Neural cell (in vitro differentiated cells): ENCODE data around the gene SLC35E1. TPM values are rescaled to one million over a fixed set of nuclear protein-coding genes. Genes with fewer than 3 reads are reported as not detected.

ENCODE experiments used
- H2AFZ ChIP-seq: fragments of 200-600, 300-800 bp; sonication (generic), shearing (Covaris generic); 2 replicates; pipeline ENCODE4 v1.6.0; 2014; ENCODE audit warnings: low read depth, mild to moderate bottlenecking, antibody characterized with exemption, low read length, moderate library complexity
- H3F3A ChIP-seq: fragments of 200-600 bp; shearing (Covaris generic); 2 replicates; pipeline ENCODE4 v1.6.1; 2016; ENCODE audit warnings: mild to moderate bottlenecking, moderate library complexity, mixed read lengths, antibody characterized with exemption, low read length; ENCODE audit not compliant: insufficient read depth, poor library complexity, severe bottlenecking
- H3K27ac ChIP-seq: fragments of 200-600, 300-800 bp; sonication (generic), shearing (Covaris generic); 2 replicates; pipeline ENCODE4 v1.5.1; 2014; ENCODE audit warnings: mild to moderate bottlenecking, low read length, moderate library complexity
- H3K27me3 ChIP-seq: fragments of 300-800, 200-600 bp; sonication (generic), shearing (Covaris generic); 2 replicates; pipeline ENCODE4 v1.6.0; 2014; ENCODE audit warnings: mild to moderate bottlenecking, low read depth, low read length, moderate library complexity; ENCODE audit not compliant: insufficient read depth
- H3K36me3 ChIP-seq: fragments of 300-800, 200-600 bp; sonication (generic), shearing (Covaris generic); 2 replicates; pipeline ENCODE4 v1.5.1; 2014; ENCODE audit warnings: mild to moderate bottlenecking, antibody characterized with exemption, low read length, moderate library complexity; ENCODE audit not compliant: insufficient read depth
- H3K4me2 ChIP-seq: fragments of 300-800, 200-600 bp; sonication (generic), shearing (Covaris generic); 2 replicates; pipeline ENCODE4 v1.6.0; 2014; ENCODE audit warnings: mild to moderate bottlenecking, low read length
- H3K4me3 ChIP-seq: fragments of 300-800, 200-600 bp; sonication (generic), shearing (Covaris generic); 2 replicates; pipeline ENCODE4 v1.5.1; 2014; ENCODE audit warnings: mild to moderate bottlenecking, low read length, moderate library complexity
- H3K79me2 ChIP-seq: fragments of 200-600 bp; shearing (Covaris generic); replicated peaks from 2 replicates; pipeline ENCODE4 v1.6.0; 2014; ENCODE audit warnings: mild to moderate bottlenecking, low read length, moderate library complexity; ENCODE audit not compliant: insufficient read depth
- H3K9ac ChIP-seq: fragments of 300-800, 200-600 bp; sonication (generic), shearing (Covaris generic); 2 replicates; pipeline ENCODE4 v1.6.1; 2016; ENCODE audit warnings: mild to moderate bottlenecking, low read length, mixed read lengths
- H3K9me2 ChIP-seq: fragments of 200-600 bp; shearing (Covaris generic); 2 replicates; pipeline ENCODE4 v1.6.1; 2016; ENCODE audit warnings: mild to moderate bottlenecking, low read length, mixed read lengths; ENCODE audit not compliant: insufficient read depth
- H3K9me3 ChIP-seq: fragments of 200-600, 300-800 bp; sonication (generic), shearing (Covaris generic); 2 replicates; pipeline ENCODE4 v1.6.1; 2016; ENCODE audit warnings: mild to moderate bottlenecking, mixed run types, low read length, moderate library complexity, mixed read lengths
- H4K20me1 ChIP-seq: fragments of 200-600 bp; shearing (Covaris generic); 2 replicates; pipeline ENCODE4 v1.6.1; 2016; ENCODE audit warnings: mild to moderate bottlenecking, mixed run types; ENCODE audit not compliant: insufficient read depth
- CTCF ChIP-seq: fragments of 450-650 bp; IDR thresholded peaks from 2 replicates; pipeline ENCODE4 v1.5.1; 2014; ENCODE audit warnings: antibody characterized with exemption, mild to moderate bottlenecking, moderate library complexity; ENCODE audit not compliant: poor library complexity, severe bottlenecking
- EP300 ChIP-seq: fragments of 450-650 bp; conservative IDR thresholded peaks from 2 replicates; pipeline ENCODE4 v1.6.1; 2014; ENCODE audit warnings: antibody characterized with exemption, mild to moderate bottlenecking, moderate library complexity; ENCODE audit not compliant: poor library complexity, severe bottlenecking
- EZH2 ChIP-seq: fragments of 200-600, 300-800 bp; shearing (Covaris generic), sonication (generic); IDR thresholded peaks from 2 replicates; pipeline ENCODE4 v1.6.1; 2014; ENCODE audit warnings: antibody characterized with exemption, low read length, borderline replicate concordance, mild to moderate bottlenecking; ENCODE audit not compliant: insufficient read depth, poor library complexity, severe bottlenecking
- MXI1 ChIP-seq: fragments of 450-650 bp; conservative IDR thresholded peaks from 2 replicates; pipeline ENCODE4 v1.6.1; 2014; ENCODE audit warnings: antibody characterized with exemption, mild to moderate bottlenecking; ENCODE audit not compliant: poor library complexity, severe bottlenecking
- POLR2AphosphoS5 ChIP-seq: IDR thresholded peaks from 2 replicates; pipeline ENCODE4 v1.6.1; 2012
- RAD21 ChIP-seq: fragments of 450-650 bp; conservative IDR thresholded peaks from 2 replicates; pipeline ENCODE4 v1.6.1; 2014; ENCODE audit warnings: antibody characterized with exemption, mild to moderate bottlenecking, moderate library complexity
- REST ChIP-seq: IDR thresholded peaks from 2 replicates; pipeline ENCODE4 v1.6.1; 2012; ENCODE audit warnings: borderline replicate concordance
- SMC3 ChIP-seq: fragments of 450-650 bp; conservative IDR thresholded peaks from 2 replicates; pipeline ENCODE4 v1.6.1; 2014; ENCODE audit warnings: antibody characterized with exemption, mild to moderate bottlenecking, moderate library complexity; ENCODE audit not compliant: poor library complexity
- TAF1 ChIP-seq: IDR thresholded peaks from 2 replicates; pipeline ENCODE4 v1.6.1; 2012; ENCODE audit warnings: low read depth
- polyA plus RNA-seq: library from polyadenylated mRNA; depleted of rRNA; stranded (reverse); fragments of >200 nt; gene quantifications from 2 replicates; pipeline ENCODE4 v1.2.3, GENCODE V29; 2014

SLC35E1 gene
- polyA plus RNA-seq, 1 donor from 2014 or later: 23.9 TPM

- Histone ChIP-seq H3K9me3 (no peaks in the 10 kb centered on the region), H3K79me2 (peaks cover 52% of the 10 kb centered on the region), H4K20me1 (no peaks in the 10 kb centered on the region), H3K9ac (no peak overlapping the region), H3K4me2 (no peak overlapping the region), H3K4me3 (no peak overlapping the region), H3F3A (no peaks in the 10 kb centered on the region), H3K27me3 (no peaks in the 10 kb centered on the region), H3K27ac (no peak overlapping the region), H2AFZ (no peak overlapping the region), H3K9me2 (no peaks in the 10 kb centered on the region), H3K36me3 (no peaks in the 10 kb centered on the region)
- TF ChIP-seq SMC3: no peak
- no peak for TF ChIP-seq TAF1
- no peak for TF ChIP-seq CTCF
- TF ChIP-seq RAD21: no peak
- TF ChIP-seq POLR2AphosphoS5: no peak
- TF ChIP-seq MXI1: no peak
- no peak for TF ChIP-seq REST
- no peak for TF ChIP-seq EZH2
- no peak for TF ChIP-seq EP300
Measured at GRCh38 chr19:16576690-16577530, 4.7 kb upstream of the SLC35E1 start.

GRCh38 chr19:16575861-16576689 lies 3.9 kb upstream of the SLC35E1 start:
- H3K27me3 ChIP-seq: no peaks in the 10 kb centered on the region
- H3F3A ChIP-seq: no peaks in the 10 kb centered on the region
- H3K9me2 ChIP-seq: no peaks in the 10 kb centered on the region
- no peak overlapping the region for H2AFZ ChIP-seq
- no peaks in the 10 kb centered on the region for H3K9me3 ChIP-seq
- TF ChIP-seq TAF1: no peak
- no peak for TF ChIP-seq MXI1
- TF ChIP-seq EP300: no peak
- TF ChIP-seq CTCF: no peak
- TF ChIP-seq SMC3: no peak
- no peak for TF ChIP-seq REST
- TF ChIP-seq RAD21: no peak
- TF ChIP-seq POLR2AphosphoS5: no peak
- TF ChIP-seq EZH2: no peak
- H4K20me1 ChIP-seq: no peaks in the 10 kb centered on the region
- H3K4me3 ChIP-seq: no peak overlapping the region
- no peak overlapping the region for H3K4me2 ChIP-seq
- H3K36me3 ChIP-seq: no peaks in the 10 kb centered on the region
- H3K9ac ChIP-seq: no peak overlapping the region
- H3K79me2 ChIP-seq: peaks cover 48% of the 10 kb centered on the region
- no peak overlapping the region for H3K27ac ChIP-seq
